Gastrocnemius medialis (tissue), 4 donors: ENCODE results near the gene ENDOD1. TPM values are rescaled to one million over a fixed set of nuclear protein-coding genes. Genes with fewer than 3 reads are reported as not detected.

Experiments used
- ATAC-seq, 2 donors: fragments of 150-250 bp; one replicate each; pipeline ENCODE4 v1.9.1; 2016
- DNase-seq, 2 donors: peaks; one replicate each; pipeline ENCODE4 v3.0.0-alpha.2; 2019
- H3K27ac ChIP-seq, 4 donors: fragments of 200-600 bp; sonication (generic); 1 replicate in 1 of 4; 2 replicates in 3 of 4; pipeline ENCODE4 v1.5.1; 2016 to 2018; ENCODE audit warnings: mild to moderate bottlenecking in 2 of 4, moderate library complexity in 1 of 4
- H3K27me3 ChIP-seq, 3 donors: fragments of 200-600 bp; sonication (generic) in 2 of 3; 1 replicate in 1 of 3; 2 replicates in 2 of 3; pipeline versions ENCODE4 v1.5.1 to v1.6.0; 2016 to 2019; ENCODE audit warnings: mild to moderate bottlenecking in 1 of 3, moderate library complexity in 1 of 3
- H3K36me3 ChIP-seq, 2 donors: fragments of 200-600 bp; sonication (generic) in 1 of 2; one replicate each; pipeline ENCODE4 v1.5.1; 2017 to 2018
- H3K4me1 ChIP-seq, 2 donors: fragments of 200-600 bp; sonication (generic) in 1 of 2; one replicate each; pipeline ENCODE4 v1.5.1; 2016 to 2017; ENCODE audit warnings: mild to moderate bottlenecking in 2 of 2
- H3K4me3 ChIP-seq, 4 donors: fragments of 200-600 bp; sonication (generic) in 3 of 4; 1 replicate in 1 of 4; 2 replicates in 3 of 4; pipeline ENCODE4 v1.5.1; 2016 to 2019; ENCODE audit warnings: mild to moderate bottlenecking in 2 of 4
- H3K9me3 ChIP-seq, 3 donors: fragments of 200-600 bp; sonication (generic) in 2 of 3; 1 replicate in 1 of 3; 2 replicates in 2 of 3; pipeline ENCODE4 v1.5.1; 2016 to 2019
- POLR2A ChIP-seq, 2 donors: fragments of 450-650 bp; IDR thresholded peaks; one replicate each; pipeline ENCODE4 v1.6.1; 2017; ENCODE audit warnings: antibody characterized with exemption in 2 of 2, mild to moderate bottlenecking in 2 of 2, moderate library complexity in 2 of 2
- in situ Hi-C, 4 donors: fragments of 200-750 bp; cut with MboI; loops; one replicate each; pipeline versions ENCODE4 v1.15.0 to v1.8.0; 2017; ENCODE audit warnings: low sequenced_read_pairs in 4 of 4
- intact Hi-C: fragments of 100-400 bp; cut with DNase I; formaldehyde crosslinking; loops from one replicate; pipeline ENCODE4 v1.15.1; 2023; ENCODE audit warnings: low total_unique reads
- total RNA-seq, 4 donors: library from RNA; depleted of rRNA; stranded (reverse); fragments of >200 nt; gene quantifications; one replicate each; pipeline versions ENCODE4 v1.1.0 to v1.2.3, GENCODE V29; 2016
- TF ChIP-seq, protein P1 (sequence below), 5 experiments: fragments of 450-650 bp in 3 of 5; fragments of 200-600 bp in 2 of 5; sonication (generic) in 2 of 5; IDR thresholded peaks in 4 of 5; conservative IDR thresholded peaks in 1 of 5; 1 replicate in 4 of 5; 2 replicates in 1 of 5; pipeline ENCODE4 v1.5.1; 2016 to 2019; ENCODE audit warnings: antibody characterized with exemption in 5 of 5, mild to moderate bottlenecking in 3 of 5, moderate library complexity in 3 of 5

The ENDOD1 gene
- total RNA-seq, 4 donors from 2014 or later, result 17.5 to 35.2 (median 27.6) TPM

DNA sequence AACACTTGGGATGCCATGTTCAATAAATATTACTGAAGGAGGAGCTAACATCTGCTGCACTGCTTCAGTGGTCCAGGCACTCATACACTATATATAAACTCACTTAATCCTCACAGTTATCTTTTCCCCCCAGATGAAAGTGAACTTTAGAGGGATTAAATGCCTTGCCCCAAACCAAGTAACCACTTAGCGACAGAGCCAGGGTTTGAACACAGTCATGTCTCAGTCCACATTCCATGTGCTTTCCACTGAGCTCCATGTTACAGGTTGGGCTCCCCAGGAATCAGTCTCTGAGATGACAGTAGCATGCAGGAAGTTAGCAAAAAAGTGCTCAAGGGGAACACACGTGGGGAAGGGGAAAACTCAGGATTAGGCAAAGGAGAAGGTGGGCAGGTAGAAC is 59.3 kb downstream of the ENDOD1 start:
- in situ Hi-C loops (no loop called here), intact Hi-C loops (no loop called here)
- no peak for ATAC-seq
- Histone ChIP-seq H3K27ac (peak overlapping the region; percentile 61 to 89 (median 84)), H3K4me3 (no peak overlapping the region), H3K9me3 (no peaks in the 10 kb centered on the region), H3K36me3 (no peaks in the 10 kb centered on the region), H3K4me1 (peaks cover 30 to 31% of the 10 kb centered on the region in 2 donors), H3K27me3 (no peaks in the 10 kb centered on the region)
- no peak for TF ChIP-seq POLR2A (IDR thresholded peaks at IDR 0.05)
- DNase-seq, result no peak

DNA sequence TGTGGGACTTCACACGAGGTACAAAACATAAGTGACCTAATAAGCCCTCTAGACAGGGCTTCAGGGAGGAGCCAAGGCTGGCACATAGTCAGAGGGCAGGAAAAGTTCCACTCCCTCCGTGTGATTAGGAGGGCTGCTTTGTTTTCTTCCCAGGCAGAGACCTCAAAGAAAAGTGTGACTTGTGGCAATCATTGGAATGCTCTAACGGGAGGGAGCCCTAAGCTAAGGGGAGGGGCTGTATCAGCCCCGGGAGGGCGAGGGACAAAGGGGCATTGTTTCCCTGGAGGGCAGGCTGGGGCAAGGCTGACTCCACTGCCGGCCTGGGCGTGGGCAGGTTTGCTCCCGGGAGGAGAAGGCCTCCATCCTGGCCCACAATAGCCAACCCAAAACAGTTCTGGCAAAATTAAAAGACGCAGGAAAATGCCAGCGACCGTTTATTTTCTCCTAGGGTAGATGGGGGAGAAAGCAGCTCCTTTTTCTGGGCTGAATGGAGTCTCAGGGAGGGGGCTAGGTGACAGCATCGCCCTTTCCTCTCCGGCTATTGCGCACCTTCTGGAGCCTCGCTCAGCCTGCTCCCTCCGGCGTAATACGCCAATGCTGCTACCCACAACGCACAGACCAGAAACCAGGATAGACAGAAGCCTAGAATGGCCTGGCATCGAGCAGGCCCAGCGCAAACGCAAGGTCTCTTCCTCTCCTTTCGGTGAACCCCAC is 60.2 kb downstream of the ENDOD1 start:
- in situ Hi-C loops, result loop anchor here (5.0 to 25.0 kb wide), 5 partner anchors 78 to 615 kb away; no protein-coding TSS in a partner anchor
- H3K4me1 ChIP-seq, result peaks cover 30 to 31% of the 10 kb centered on the region in 2 donors

DNA sequence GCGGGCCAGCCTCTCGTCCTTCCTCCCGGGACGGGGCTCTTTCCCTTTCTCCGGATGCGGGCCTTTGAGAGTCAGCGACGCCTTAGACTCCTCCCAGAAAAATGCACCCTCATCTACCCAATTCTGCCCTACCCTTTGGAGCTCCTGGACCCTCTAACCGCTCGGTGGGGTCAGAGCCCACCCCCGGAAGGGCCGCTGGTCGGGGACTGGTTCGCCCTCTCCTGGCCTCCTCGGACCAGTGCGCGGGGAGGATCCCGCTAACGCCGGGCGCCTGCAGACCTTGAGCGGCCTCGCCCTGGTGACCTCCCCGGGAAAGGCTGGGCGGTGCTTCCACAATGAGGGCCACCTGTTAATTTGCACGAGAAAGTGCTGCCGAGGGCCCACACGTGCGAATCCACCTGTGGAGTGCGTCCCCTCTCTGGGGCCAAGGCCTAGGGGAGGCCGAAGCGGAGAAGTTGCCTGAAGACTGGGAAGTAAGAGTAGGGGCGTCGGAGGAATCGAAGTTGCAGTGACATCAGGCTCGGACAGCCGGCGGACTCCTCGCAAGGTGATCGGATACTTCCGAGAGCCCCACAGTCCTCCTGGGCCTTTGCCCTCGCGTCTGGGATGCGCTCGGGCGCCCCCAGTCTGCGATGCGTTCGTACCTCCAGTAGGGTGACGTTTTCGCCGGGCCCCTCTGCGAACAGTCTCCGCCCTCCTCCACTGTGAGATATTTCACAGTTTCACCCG is 61.5 kb downstream of the ENDOD1 start:
- no peaks in the 10 kb centered on the region for H3K9me3 ChIP-seq
- ATAC-seq (peak; percentile 84 to 86), DNase-seq (peak; percentile 85 to 86)
- H3K27ac ChIP-seq, result peak overlapping the region; percentile 80 to 89 (median 84)
- intact Hi-C loops (loop anchor here (1.0 to 5.0 kb wide), 8 partner anchors 44 to 1276 kb away; partner anchors contain the start of genes CWC15, ENDOD1, KDM4D and SESN3), in situ Hi-C loops (loop anchor here (5.0 to 25.0 kb wide), 5 partner anchors 79 to 614 kb away; no protein-coding TSS in a partner anchor)
- H3K4me1 ChIP-seq, result peaks cover 30 to 31% of the 10 kb centered on the region in 2 donors
- H3K36me3 ChIP-seq, result no peaks in the 10 kb centered on the region
- TF ChIP-seq POLR2A (IDR thresholded peaks at IDR 0.05), result peak; percentile 49 to 60
- TF ChIP-seq, protein P1, sequence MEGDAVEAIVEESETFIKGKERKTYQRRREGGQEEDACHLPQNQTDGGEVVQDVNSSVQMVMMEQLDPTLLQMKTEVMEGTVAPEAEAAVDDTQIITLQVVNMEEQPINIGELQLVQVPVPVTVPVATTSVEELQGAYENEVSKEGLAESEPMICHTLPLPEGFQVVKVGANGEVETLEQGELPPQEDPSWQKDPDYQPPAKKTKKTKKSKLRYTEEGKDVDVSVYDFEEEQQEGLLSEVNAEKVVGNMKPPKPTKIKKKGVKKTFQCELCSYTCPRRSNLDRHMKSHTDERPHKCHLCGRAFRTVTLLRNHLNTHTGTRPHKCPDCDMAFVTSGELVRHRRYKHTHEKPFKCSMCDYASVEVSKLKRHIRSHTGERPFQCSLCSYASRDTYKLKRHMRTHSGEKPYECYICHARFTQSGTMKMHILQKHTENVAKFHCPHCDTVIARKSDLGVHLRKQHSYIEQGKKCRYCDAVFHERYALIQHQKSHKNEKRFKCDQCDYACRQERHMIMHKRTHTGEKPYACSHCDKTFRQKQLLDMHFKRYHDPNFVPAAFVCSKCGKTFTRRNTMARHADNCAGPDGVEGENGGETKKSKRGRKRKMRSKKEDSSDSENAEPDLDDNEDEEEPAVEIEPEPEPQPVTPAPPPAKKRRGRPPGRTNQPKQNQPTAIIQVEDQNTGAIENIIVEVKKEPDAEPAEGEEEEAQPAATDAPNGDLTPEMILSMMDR (IDR thresholded peaks at IDR 0.05 in 4 of 5, conservative IDR thresholded peaks at IDR 0.05 in 1 of 5), result peak; percentile 80 to 93 (median 83)
- H3K4me3 ChIP-seq, result peak overlapping the region; percentile 63 to 73 (median 72)
- H3K27me3 ChIP-seq, result no peaks in the 10 kb centered on the region

More for the DNA sequence above, 60.2 kb downstream of the ENDOD1 start:
- Histone ChIP-seq H3K36me3 (no peaks in the 10 kb centered on the region), H3K27ac (peak overlapping the region; percentile 80 to 89 (median 84)), H3K4me3 (peak overlapping the region; percentile 63 to 73 (median 72)), H3K27me3 (no peaks in the 10 kb centered on the region), H3K9me3 (no peaks in the 10 kb centered on the region)
- intact Hi-C loops, result loop anchor here (2.0 to 5.0 kb wide), 4 partner anchors 43 to 1277 kb away; partner anchors contain the start of genes CWC15, KDM4D and SESN3
- TF ChIP-seq, protein P1 (IDR thresholded peaks at IDR 0.05 in 4 of 5, conservative IDR thresholded peaks at IDR 0.05 in 1 of 5), result no peak
- no peak for TF ChIP-seq POLR2A (IDR thresholded peaks at IDR 0.05)
- ATAC-seq (peak in 1 of 2 donors; percentile 8), DNase-seq (peak in 1 of 2 donors; percentile 21)

GRCh38 chr11:95152876-95153856 is 63.5 kb downstream of the ENDOD1 start:
- no peak overlapping the region for H3K27ac ChIP-seq
- in situ Hi-C loops, result loop anchor here (5.0 to 25.0 kb wide), 5 partner anchors 81 to 612 kb away; no protein-coding TSS in a partner anchor
- ATAC-seq (no peak), DNase-seq (no peak)
- TF ChIP-seq POLR2A (IDR thresholded peaks at IDR 0.05), result no peak
- TF ChIP-seq, protein P1 (IDR thresholded peaks at IDR 0.05 in 4 of 5, conservative IDR thresholded peaks at IDR 0.05 in 1 of 5), result no peak
- H3K9me3 ChIP-seq, result no peaks in the 10 kb centered on the region
- no peaks in the 10 kb centered on the region for H3K27me3 ChIP-seq
- peaks cover 30 to 37% of the 10 kb centered on the region in 2 donors for H3K4me1 ChIP-seq
- peak overlapping the region in 1 of 4 donors; percentile 18 for H3K4me3 ChIP-seq
- intact Hi-C loops, result loop anchor here (5.0 kb wide), 2 partner anchors 181 to 1274 kb away; partner anchors contain the start of genes CWC15 and KDM4D
- no peaks in the 10 kb centered on the region for H3K36me3 ChIP-seq
